H1 (cell line): ENCODE results near the gene CCDC169. TPM values are rescaled to one million over a fixed set of nuclear protein-coding genes. Genes with fewer than 3 reads are reported as not detected.

ENCODE experiments used
- CHD2 ChIP-seq: IDR thresholded peaks from 2 replicates; pipeline ENCODE4 v1.6.1; 2012; ENCODE audit warnings: low read length, improper control_type of control experiment
- SIX5 ChIP-seq: IDR thresholded peaks from 2 replicates; pipeline ENCODE4 v1.6.1; 2011; ENCODE audit warnings: mild to moderate bottlenecking, low read depth, low read length
- polyA plus RNA-seq, 7 experiments: library from polyadenylated mRNA; depleted of rRNA in 3 of 7; stranded (reverse) in 5 of 7; unstranded in 2 of 7; fragments of >200 nt in 5 of 7; fragments of 200-250 nt in 2 of 7; gene quantifications; 1 replicate in 5 of 7; 2 replicates in 1 of 7; 4 replicates in 1 of 7; pipeline versions ENCODE4 v1.2.1 to v1.2.3, GENCODE V29; 2011 to 2013; ENCODE audit warnings: missing spikeins in 2 of 7, mixed read lengths in 2 of 7
- total RNA-seq: library from RNA; stranded (reverse); fragmentation: NEBNext Ultra II Directional; extraction: Animal tissue kit (Norgen Biotek cat#: 25700); gene quantifications from 2 replicates; pipeline ENCODE4 v1.2.1, GENCODE V29; 2021

CCDC169 gene
- total and polyA plus RNA-seq, 2 of the 8 experiments (the other 6 are each of a cell fraction or from before 2014, with no cell fraction given) = 7.2 to 44.0 TPM

DNA sequence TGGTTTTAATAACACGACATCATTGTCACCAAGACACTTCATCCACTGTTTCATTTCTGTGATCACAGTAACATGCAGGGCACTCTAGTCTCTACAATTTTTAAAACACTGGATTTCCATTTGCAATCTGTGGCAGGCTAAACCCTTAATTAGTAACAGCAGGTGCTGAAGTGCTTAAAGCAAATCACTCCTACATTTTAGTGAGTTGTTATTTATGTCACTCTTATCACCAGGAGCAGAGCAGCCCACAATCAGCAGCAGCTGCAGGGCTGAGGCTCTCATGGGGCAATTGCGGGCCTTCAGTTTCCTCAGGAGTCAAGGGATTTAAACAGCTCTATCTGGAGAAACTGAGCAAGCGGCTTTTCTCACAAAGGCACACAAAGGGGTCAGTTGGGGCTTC lies 84.8 kb downstream of the CCDC169 start (continued):
- TF ChIP-seq SIX5 (no peak), CHD2 (no peak)
